GM21381 (cell line): ENCODE measurements around the gene ISLR.

Experiments
- ATAC-seq: cut with Tn5 transposase; IDR thresholded peaks from one replicate; pipeline ENCODE4 v1.9.1; 2021; ENCODE audit warnings: mild to moderate bottlenecking, moderate library complexity; ENCODE audit not compliant: unreplicated experiment

The ISLR gene

GRCh38 chr15:74173380-74174218, at the start of gene ISLR:
Gene ISLR (plus strand): TSS chr15:74173710. CDS start chr15:74174859, 1,149 bp downstream.
- ATAC-seq: no peak

- no peak for ATAC-seq
Measured at GRCh38 chr15:74124196-74124595, 49.3 kb upstream of the ISLR start.

- no peak for ATAC-seq
Measured at GRCh38 chr15:74124759-74125158, 48.8 kb upstream of the ISLR start.

GRCh38 chr15:74127255-74127953, 46.1 kb upstream of the ISLR start:
- no peak for ATAC-seq

GRCh38 chr15:74127954-74128784, 45.3 kb upstream of the ISLR start:
- ATAC-seq: no peak

- ATAC-seq: no peak
Measured at GRCh38 chr15:74128785-74129585, 44.5 kb upstream of the ISLR start.

GRCh38 chr15:74129586-74130154, 43.8 kb upstream of the ISLR start:
- no peak for ATAC-seq

- no peak for ATAC-seq
Measured at GRCh38 chr15:74130155-74130848, 43.2 kb upstream of the ISLR start, which contains the start of gene ISLR2. Gene ISLR2 (plus strand): TSS chr15:74130586. CDS start chr15:74132755, 2,169 bp downstream.

GRCh38 chr15:74130849-74131627, 42.5 kb upstream of the ISLR start:
- ATAC-seq: no peak

- ATAC-seq: no peak
Measured at GRCh38 chr15:74131628-74132413, 41.7 kb upstream of the ISLR start.

GRCh38 chr15:74132681-74133651, 40.5 kb upstream of the ISLR start:
- no peak for ATAC-seq

- ATAC-seq: no peak
Measured at GRCh38 chr15:74133694-74134386, 39.7 kb upstream of the ISLR start.

GRCh38 chr15:74134387-74135027, 39.0 kb upstream of the ISLR start:
- ATAC-seq: no peak

- ATAC-seq: no peak
Measured at GRCh38 chr15:74135041-74135565, 38.4 kb upstream of the ISLR start.

GRCh38 chr15:74136540-74136813, 37.0 kb upstream of the ISLR start:
- ATAC-seq: no peak
